H1 (cell line): Measurements from ENCODE around the gene SLC22A6. TPM values are rescaled to one million over a fixed set of nuclear protein-coding genes. Genes with fewer than 3 reads are reported as not detected.
A peak's percentile ranks its signal among the peaks of the same experiment; 100 is the strongest.

ENCODE experiments used
- CTCF ChIA-PET: fragments of 300-600 bp; sonication (Branson Sonifier 250); formaldehyde crosslinking; loops from one replicate; lab custom pipeline; 2021; ENCODE audit not compliant: partially characterized antibody; lab: Charles Lee
- POLR2A ChIA-PET: fragments of 300-600 bp; sonication (Branson Sonifier 250); formaldehyde crosslinking; loops from one replicate; lab custom pipeline; 2021; ENCODE audit warnings: inconsistent platforms; ENCODE audit not compliant: partially characterized antibody; lab: Charles Lee
- DNase-seq, 2 experiments: peaks; one replicate each; pipeline versions ENCODE4 v3.0.0 to v3.0.0-alpha.2; 2010 to 2022; ENCODE audit warnings: low spot score in 2 of 2, low read depth in 1 of 2, mixed read lengths in 1 of 2
- FAIRE-seq: peaks from 2 replicates; lab custom pipeline; 2011; peaks lifted over from hg19 to GRCh38; lab: Jason Lieb, UNC
- H2AFZ ChIP-seq: 2 replicates; pipeline ENCODE4 v1.8.1; 2012; ENCODE audit warnings: low read length, inconsistent platforms
- H2AK5ac ChIP-seq: 2 replicates; pipeline ENCODE4 v1.6.1; 2013; ENCODE audit warnings: low read depth, low read length
- H2BK120ac ChIP-seq: replicated peaks from 2 replicates; pipeline ENCODE3; 2013; ENCODE audit warnings: low read depth, low read length, inconsistent platforms
- H2BK12ac ChIP-seq: 2 replicates; pipeline ENCODE4 v1.6.1; 2013; ENCODE audit warnings: low read depth, low read length
- H2BK15ac ChIP-seq: 2 replicates; pipeline ENCODE4 v1.6.1; 2013; ENCODE audit warnings: low read length
- H2BK20ac ChIP-seq: 2 replicates; pipeline ENCODE4 v1.6.1; 2013; ENCODE audit warnings: low read length
- H2BK5ac ChIP-seq: 2 replicates; pipeline ENCODE4 v1.6.1; 2013; ENCODE audit warnings: low read depth, low read length
- H3K14ac ChIP-seq: 2 replicates; pipeline ENCODE4 v1.6.1; 2013; ENCODE audit warnings: inconsistent platforms; ENCODE audit not compliant: insufficient read length
- H3K18ac ChIP-seq: 2 replicates; pipeline ENCODE4 v1.6.1; 2013; ENCODE audit warnings: low read length; ENCODE audit errors: extremely low read depth
- H3K23ac ChIP-seq: 2 replicates; pipeline ENCODE4 v1.6.1; 2013; ENCODE audit warnings: inconsistent platforms; ENCODE audit not compliant: insufficient read length
- H3K23me2 ChIP-seq: 2 replicates; pipeline ENCODE4 v1.6.1; 2013; ENCODE audit warnings: low read depth, low read length
- H3K27ac ChIP-seq: 2 replicates; pipeline ENCODE4 v1.6.1; 2011; ENCODE audit warnings: low read depth, low read length, inconsistent platforms
- H3K27me3 ChIP-seq, 4 experiments: replicated peaks in 1 of 4; 1 replicate in 1 of 4; 2 replicates in 3 of 4; pipeline versions ENCODE4 v1.6.1 to v1.8.1; 2011 to 2013; ENCODE audit warnings: low read length in 3 of 4, mild to moderate bottlenecking in 3 of 4, inconsistent platforms in 2 of 4, mixed read lengths in 2 of 4, moderate library complexity in 1 of 4; ENCODE audit not compliant: control insufficient read depth in 3 of 4, insufficient read depth in 3 of 4; ENCODE audit errors: extremely low read depth in 1 of 4
- H3K36me3 ChIP-seq, 4 experiments: 2 replicates each; pipeline versions ENCODE4 v1.6.1 to v1.8.1; 2011 to 2013; ENCODE audit warnings: mild to moderate bottlenecking in 4 of 4, low read length in 3 of 4, moderate library complexity in 2 of 4, control low read depth in 1 of 4, inconsistent platforms in 1 of 4; ENCODE audit not compliant: insufficient read depth in 4 of 4, control insufficient read depth in 2 of 4
- H3K4ac ChIP-seq: replicated peaks from 2 replicates; pipeline ENCODE3; 2013; ENCODE audit warnings: low read length, low read depth, mixed read lengths, inconsistent platforms; ENCODE audit not compliant: insufficient read length
- H3K4me1 ChIP-seq, 4 experiments: replicated peaks in 1 of 4; 1 replicate in 1 of 4; 2 replicates in 3 of 4; pipeline versions ENCODE4 v1.6.1 to v1.8.1; 2011 to 2013; ENCODE audit warnings: low read length in 3 of 4, inconsistent platforms in 2 of 4, mixed read lengths in 1 of 4; ENCODE audit not compliant: insufficient read depth in 4 of 4, control insufficient read depth in 3 of 4
- H3K4me2 ChIP-seq, 2 experiments: 2 replicates each; pipeline versions ENCODE4 v1.6.1 to v1.8.1; 2011 to 2013; ENCODE audit warnings: low read depth in 2 of 2, low read length in 2 of 2, control low read depth in 1 of 2, inconsistent platforms in 1 of 2, mild to moderate bottlenecking in 1 of 2; ENCODE audit not compliant: insufficient read depth in 1 of 2
- H3K4me3 ChIP-seq, 4 experiments: fragments of 200-600, 300-600 bp in 1 of 4; sonication (generic), shearing (Covaris generic), sonication (Bioruptor Twin) in 1 of 4; 2 replicates each; pipeline versions ENCODE4 v1.5.1 to v1.8.1; 2011 to 2016; ENCODE audit warnings: low read length in 4 of 4, low read depth in 3 of 4, control low read depth in 2 of 4, inconsistent platforms in 2 of 4, mild to moderate bottlenecking in 2 of 4, mixed read lengths in 1 of 4, moderate library complexity in 1 of 4; ENCODE audit not compliant: insufficient read depth in 2 of 4; ENCODE audit errors: extremely low read depth in 1 of 4
- H3K56ac ChIP-seq: replicated peaks from 2 replicates; pipeline ENCODE3; 2013; ENCODE audit warnings: low read depth, mild to moderate bottlenecking, mixed read lengths, low read length, inconsistent platforms; ENCODE audit not compliant: insufficient read length
- H3K79me1 ChIP-seq: 2 replicates; pipeline ENCODE4 v1.6.1; 2013; ENCODE audit warnings: low read depth, low read length, control low read depth
- H3K79me2 ChIP-seq, 2 experiments: 2 replicates each; pipeline versions ENCODE4 v1.6.1 to v1.8.1; 2012 to 2013; ENCODE audit warnings: low read length in 2 of 2, mild to moderate bottlenecking in 2 of 2, inconsistent platforms in 1 of 2; ENCODE audit not compliant: insufficient read depth in 2 of 2, control insufficient read depth in 1 of 2
- H3K9ac ChIP-seq, 4 experiments: replicated peaks in 1 of 4; 1 replicate in 1 of 4; 2 replicates in 3 of 4; pipeline versions ENCODE4 v1.6.1 to v1.8.1; 2011 to 2013; ENCODE audit warnings: low read depth in 3 of 4, low read length in 3 of 4, control low read depth in 2 of 4, mild to moderate bottlenecking in 2 of 4, moderate library complexity in 2 of 4, inconsistent platforms in 1 of 4; ENCODE audit errors: extremely low read depth in 1 of 4
- H3K9me3 ChIP-seq, 2 experiments: 2 replicates each; pipeline versions ENCODE4 v1.6.1 to v1.8.1; 2012 to 2013; ENCODE audit warnings: mild to moderate bottlenecking in 2 of 2, moderate library complexity in 2 of 2, control low read depth in 1 of 2, inconsistent platforms in 1 of 2, low read depth in 1 of 2, low read length in 1 of 2, mixed read lengths in 1 of 2; ENCODE audit not compliant: insufficient read depth in 2 of 2
- H4K20me1 ChIP-seq, 2 experiments: replicated peaks in 1 of 2; 2 replicates each; pipeline versions ENCODE3 to v1.8.1; 2011 to 2013; ENCODE audit warnings: inconsistent platforms in 2 of 2, low read length in 2 of 2, mild to moderate bottlenecking in 1 of 2; ENCODE audit not compliant: insufficient read depth in 2 of 2, control insufficient read depth in 1 of 2
- H4K5ac ChIP-seq: 2 replicates; pipeline ENCODE4 v1.6.1; 2013; ENCODE audit warnings: low read length, low read depth, mixed read lengths, inconsistent platforms; ENCODE audit not compliant: insufficient read length
- H4K8ac ChIP-seq: 2 replicates; pipeline ENCODE4 v1.8.0; 2013; ENCODE audit warnings: mild to moderate bottlenecking, moderate library complexity, low read length, inconsistent platforms; ENCODE audit not compliant: insufficient read depth; ENCODE audit errors: extremely low read depth
- H4K91ac ChIP-seq: replicated peaks from 2 replicates; pipeline ENCODE3; 2013; ENCODE audit warnings: low read length, mixed read lengths, inconsistent platforms; ENCODE audit not compliant: insufficient read length
- CEBPB ChIP-seq: IDR thresholded peaks from 2 replicates; pipeline ENCODE4 v1.6.1; 2012; ENCODE audit warnings: low read depth, low read length
- MAFK ChIP-seq: IDR thresholded peaks from 2 replicates; pipeline ENCODE4 v1.6.1; 2012; ENCODE audit warnings: low read depth, mild to moderate bottlenecking, improper control_type of control experiment, low read length
- NANOG ChIP-seq: IDR thresholded peaks from 2 replicates; pipeline ENCODE4 v1.6.1; 2011; ENCODE audit warnings: low read length, low read depth, mild to moderate bottlenecking, inconsistent platforms; ENCODE audit not compliant: insufficient read depth, poor library complexity, severe bottlenecking
- PHF8 ChIP-seq: fragments of 200-600 bp; sonication (generic); conservative IDR thresholded peaks from 2 replicates; pipeline ENCODE4 v1.7.1; 2012; ENCODE audit warnings: low read depth, mild to moderate bottlenecking, inconsistent platforms, low read length, moderate library complexity
- POLR2A ChIP-seq, 2 experiments: IDR thresholded peaks; 1 replicate in 1 of 2; 2 replicates in 1 of 2; pipeline ENCODE4 v1.6.1; 2011; ENCODE audit warnings: low read depth in 2 of 2, low read length in 2 of 2, mild to moderate bottlenecking in 2 of 2; ENCODE audit errors: control extremely low read depth in 1 of 2
- SP1 ChIP-seq: IDR thresholded peaks from 2 replicates; pipeline ENCODE4 v1.6.1; 2011; ENCODE audit warnings: low read depth, low read length
- YY1 ChIP-seq: IDR thresholded peaks from 2 replicates; pipeline ENCODE4 v1.6.1; 2011; ENCODE audit warnings: low read depth, mild to moderate bottlenecking, low read length
- WGBS, 2 experiments: shearing (Covaris generic) in 1 of 2; methylation state at CpG; one replicate each; pipeline versions ENCODE4 v1.1.6 to v1.1.7; 2013 to 2015; ENCODE audit warnings: low lambda C conversion rate in 2 of 2, mixed read lengths in 2 of 2, inconsistent platforms in 1 of 2, low coverage in 1 of 2, missing lambda C conversion rate in 1 of 2; ENCODE audit not compliant: insufficient replicate concordance in 2 of 2, insufficient coverage in 1 of 2, insufficient read length in 1 of 2; ENCODE audit errors: extremely low coverage in 1 of 2, missing lambda C conversion rate in 1 of 2; 5-methylcytosine and 5-hydroxymethylcytosine counted together
- polyA plus RNA-seq, 7 experiments: library from polyadenylated mRNA; depleted of rRNA in 3 of 7; stranded (reverse) in 5 of 7; unstranded in 2 of 7; fragments of >200 nt in 5 of 7; fragments of 200-250 nt in 2 of 7; gene quantifications; 1 replicate in 5 of 7; 2 replicates in 1 of 7; 4 replicates in 1 of 7; pipeline versions ENCODE4 v1.2.1 to v1.2.3, GENCODE V29; 2011 to 2013; ENCODE audit warnings: missing spikeins in 2 of 7, mixed read lengths in 2 of 7
- total RNA-seq: library from RNA; stranded (reverse); fragmentation: NEBNext Ultra II Directional; extraction: Animal tissue kit (Norgen Biotek cat#: 25700); gene quantifications from 2 replicates; pipeline ENCODE4 v1.2.1, GENCODE V29; 2021
- TF ChIP-seq, protein P1 (sequence below): IDR thresholded peaks from 2 replicates; pipeline ENCODE4 v1.6.1; 2011; ENCODE audit warnings: low read length, improper control_type of control experiment
- TF ChIP-seq, protein P2 (sequence below): IDR thresholded peaks from 2 replicates; pipeline ENCODE4 v1.6.1; 2012; ENCODE audit warnings: low read length, inconsistent platforms

SLC22A6 gene
- total and polyA plus RNA-seq, 2 of the 8 experiments (the other 6 are each of a cell fraction or from before 2014, with no cell fraction given) = not detected

DNA sequence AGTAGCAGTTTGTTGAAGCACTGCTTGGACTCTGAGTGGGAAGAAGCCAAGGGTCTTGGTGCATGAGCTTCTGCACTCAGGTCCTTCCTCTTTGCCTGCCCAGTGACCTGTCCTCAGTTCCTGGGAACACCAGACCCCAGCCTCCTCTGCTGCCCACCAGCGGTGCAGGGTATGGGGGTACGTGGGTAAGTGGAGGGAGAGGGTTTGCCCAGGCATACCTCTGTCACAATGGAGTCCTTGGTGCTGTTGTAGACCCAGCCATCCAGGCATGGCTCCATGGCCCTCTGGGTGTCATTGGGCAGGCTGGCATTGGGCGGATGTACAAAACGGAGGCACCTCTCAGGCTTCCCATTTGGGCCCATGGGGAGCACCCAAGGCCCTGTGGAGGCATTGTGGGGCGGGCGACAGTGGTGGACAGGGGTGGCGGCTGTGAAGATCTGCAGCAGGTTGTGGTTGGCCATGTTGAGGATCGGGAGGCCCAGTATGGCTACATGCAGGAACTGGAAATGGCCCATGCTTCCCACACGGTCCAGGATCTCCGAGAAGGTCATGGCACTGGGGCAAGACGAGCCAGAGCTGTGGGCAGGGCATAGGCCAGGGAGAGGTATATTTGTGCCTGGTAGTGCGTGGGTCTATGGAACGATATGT is 29.8 kb upstream of the SLC22A6 start:
- peak overlapping the region; percentile 84 for H2BK15ac ChIP-seq
- WGBS, 2 experiments = 89% methylated on average over 13 of the region's 13 CpGs; no CpG with 5 or more reads in 1 of the 2 experiments
- CTCF ChIA-PET = interaction anchor here (0.6 to 10.2 kb wide), 10 partner anchors 9 to 122 kb away, joined by 3 to 90 read pairs (median 4); no protein-coding TSS in a partner anchor
- TF ChIP-seq SP1 (no peak), CEBPB (no peak), POLR2A (IDR thresholded peaks at IDR 0.05; ENCODE audit: control extremely low read depth in 1 of 2, low read depth in 2 of 2, low read length in 2 of 2) (no peak), NANOG (no peak), PHF8 (no peak), MAFK (no peak), YY1 (no peak)
- TF ChIP-seq, protein P1, sequence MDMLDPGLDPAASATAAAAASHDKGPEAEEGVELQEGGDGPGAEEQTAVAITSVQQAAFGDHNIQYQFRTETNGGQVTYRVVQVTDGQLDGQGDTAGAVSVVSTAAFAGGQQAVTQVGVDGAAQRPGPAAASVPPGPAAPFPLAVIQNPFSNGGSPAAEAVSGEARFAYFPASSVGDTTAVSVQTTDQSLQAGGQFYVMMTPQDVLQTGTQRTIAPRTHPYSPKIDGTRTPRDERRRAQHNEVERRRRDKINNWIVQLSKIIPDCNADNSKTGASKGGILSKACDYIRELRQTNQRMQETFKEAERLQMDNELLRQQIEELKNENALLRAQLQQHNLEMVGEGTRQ = no peak
- TF ChIP-seq, protein P2, sequence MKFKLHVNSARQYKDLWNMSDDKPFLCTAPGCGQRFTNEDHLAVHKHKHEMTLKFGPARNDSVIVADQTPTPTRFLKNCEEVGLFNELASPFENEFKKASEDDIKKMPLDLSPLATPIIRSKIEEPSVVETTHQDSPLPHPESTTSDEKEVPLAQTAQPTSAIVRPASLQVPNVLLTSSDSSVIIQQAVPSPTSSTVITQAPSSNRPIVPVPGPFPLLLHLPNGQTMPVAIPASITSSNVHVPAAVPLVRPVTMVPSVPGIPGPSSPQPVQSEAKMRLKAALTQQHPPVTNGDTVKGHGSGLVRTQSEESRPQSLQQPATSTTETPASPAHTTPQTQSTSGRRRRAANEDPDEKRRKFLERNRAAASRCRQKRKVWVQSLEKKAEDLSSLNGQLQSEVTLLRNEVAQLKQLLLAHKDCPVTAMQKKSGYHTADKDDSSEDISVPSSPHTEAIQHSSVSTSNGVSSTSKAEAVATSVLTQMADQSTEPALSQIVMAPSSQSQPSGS = no peak

More for the DNA sequence above, 29.8 kb upstream of the SLC22A6 start:
- Histone ChIP-seq H3K79me1 (no peaks in the 10 kb centered on the region; the same call in 1 of the 2 replicates), H2BK12ac (peak overlapping the region; percentile 40; the same call in 1 of the 2 replicates), H3K27me3 (no peaks in the 10 kb centered on the region), H3K9ac (no peak overlapping the region), H3K4me2 (no peak overlapping the region), H2AFZ (no peak overlapping the region), H2BK5ac (0 out of 2 replicates have a peak overlapping the region, but pooled peaks have one; percentile 20), H2AK5ac (peak overlapping the region; percentile 57; the same call in 1 of the 2 replicates), H3K36me3 (no peaks in the 10 kb centered on the region), H4K91ac (no peak overlapping the region), H3K4ac (no peak overlapping the region), H2BK20ac (peak overlapping the region; percentile 66), H4K5ac (no peak overlapping the region), H3K23me2 (no peaks in the 10 kb centered on the region; the same call in 1 of the 2 replicates), H3K4me1 (peaks cover 0 to 12% (median 8%) of the 10 kb centered on the region in 4 experiments; a peak in 5 of 7 replicates), H3K18ac (0 out of 2 replicates have a peak overlapping the region, but pooled peaks have one; percentile 1), H3K23ac (no peak overlapping the region), H4K20me1 (no peaks in the 10 kb centered on the region), H3K4me3 (no peak overlapping the region), H3K56ac (no peak overlapping the region), H2BK120ac (no peak overlapping the region), H3K14ac (no peak overlapping the region), H4K8ac (no peak overlapping the region), H3K27ac (0 out of 2 replicates have a peak overlapping the region, but pooled peaks have one; percentile 2), H3K79me2 (no peaks in the 10 kb centered on the region), H3K9me3 (no peaks in the 10 kb centered on the region)
- no peak for DNase-seq
- FAIRE-seq = no peak
- POLR2A ChIA-PET = interaction anchor here (1.3 to 1.5 kb wide), 2 partner anchors 9 to 173 kb away, joined by 4 read pairs; no protein-coding TSS in a partner anchor
